PC-3 (cell line): Measurements from ENCODE around the gene LRCOL1. TPM values are rescaled to one million over a fixed set of nuclear protein-coding genes. Genes with fewer than 3 reads are reported as not detected.

Experiments
- ATAC-seq: fragments of 200-7000 bp; cut with Tn5 transposase; 2 replicates; pipeline ENCODE4 v1.9.1; 2020; ENCODE audit warnings: mild to moderate bottlenecking, moderate library complexity
- BruUV-seq: library from RNA; stranded (reverse); fragments of 400-500 nt; replicated peaks from 2 replicates; lab custom pipeline; 2021; lab: Mats Ljungman, UMichigan
- CTCF ChIA-PET: fragments of 300-600 bp; sonication (Branson Sonifier 250); formaldehyde crosslinking; loops from one replicate; lab custom pipeline; 2022; ENCODE audit warnings: antibody characterized with exemption; lab: Charles Lee
- POLR2A ChIA-PET: fragments of 300-600 bp; sonication (Branson Sonifier 250); formaldehyde crosslinking; loops from one replicate; lab custom pipeline; 2022; ENCODE audit warnings: antibody characterized with exemption; ENCODE audit not compliant: unreplicated experiment; lab: Charles Lee
- DNase-seq: peaks from one replicate; pipeline ENCODE4 v3.0.0-alpha.2; 2015
- H2AFZ ChIP-seq: fragments of 300-600 bp; sonication (generic); 2 replicates; pipeline ENCODE4 v1.6.0; 2016; ENCODE audit warnings: antibody characterized with exemption, low read length
- H3F3A ChIP-seq: fragments of 300-600 bp; sonication (generic); one replicate; pipeline ENCODE4 v1.6.0; 2017; ENCODE audit warnings: antibody characterized with exemption, low read length, control low read depth, mild to moderate bottlenecking; ENCODE audit not compliant: unreplicated experiment
- H3K27ac ChIP-seq: fragments of 300-600 bp; sonication (generic); 2 replicates; pipeline ENCODE4 v1.5.1; 2016; ENCODE audit warnings: mild to moderate bottlenecking, low read length
- H3K27me3 ChIP-seq: fragments of 300-600 bp; sonication (generic); 2 replicates; pipeline ENCODE4 v1.6.1; 2016; ENCODE audit warnings: low read length, mixed read lengths
- H3K36me3 ChIP-seq: fragments of 300-600 bp; sonication (generic); 2 replicates; pipeline ENCODE4 v1.6.1; 2016; ENCODE audit warnings: low read depth, mixed run types, low read length, mixed read lengths
- H3K4me1 ChIP-seq: fragments of 300-600 bp; sonication (generic); 2 replicates; pipeline ENCODE4 v1.5.1; 2016; ENCODE audit warnings: low read length; ENCODE audit not compliant: insufficient read depth
- H3K4me2 ChIP-seq: fragments of 300-600 bp; sonication (generic); 2 replicates; pipeline ENCODE4 v1.6.0; 2016; ENCODE audit warnings: low read length
- H3K4me3 ChIP-seq: fragments of 300-600 bp; sonication (generic); 2 replicates; pipeline ENCODE4 v1.5.1; 2016; ENCODE audit warnings: mild to moderate bottlenecking, low read length, mixed read lengths
- H3K79me2 ChIP-seq: fragments of 300-600 bp; sonication (generic); 2 replicates; pipeline ENCODE4 v1.6.1; 2017; ENCODE audit warnings: low read length, mixed read lengths
- H3K9ac ChIP-seq: fragments of 300-600 bp; sonication (generic); 2 replicates; pipeline ENCODE4 v1.6.0; 2016; ENCODE audit warnings: mild to moderate bottlenecking, low read length
- H3K9me2 ChIP-seq: fragments of 300-600 bp; sonication (generic); replicated peaks from 2 replicates; pipeline ENCODE4 v1.6.1; 2016; ENCODE audit warnings: mixed run types, low read length, mixed read lengths
- H3K9me3 ChIP-seq: fragments of 300-600 bp; sonication (generic); 2 replicates; pipeline ENCODE4 v1.6.1; 2016; ENCODE audit warnings: low read length, mixed read lengths
- H4K20me1 ChIP-seq: fragments of 300-600 bp; sonication (generic); 2 replicates; pipeline ENCODE4 v1.6.1; 2016; ENCODE audit warnings: low read length, mixed read lengths
- EZH2 ChIP-seq: fragments of 300-600 bp; sonication (generic); IDR thresholded peaks from one replicate; pipeline ENCODE4 v1.6.1; 2017; ENCODE audit warnings: antibody characterized with exemption, mild to moderate bottlenecking, low read length; ENCODE audit not compliant: unreplicated experiment
- EZH2phosphoT487 ChIP-seq: fragments of 300-600 bp; sonication (generic); IDR thresholded peaks from 2 replicates; pipeline ENCODE4 v1.6.1; 2018; ENCODE audit warnings: mild to moderate bottlenecking, antibody characterized with exemption, low read length, borderline replicate concordance
- intact Hi-C: fragments of 100-400 bp; cut with micrococcal nuclease; formaldehyde crosslinking; loops from 2 replicates; pipeline ENCODE4 v1.9.0; 2023
- total RNA-seq: library from RNA; depleted of rRNA; stranded (reverse); fragments of >200 nt; gene quantifications from 2 replicates; pipeline ENCODE4 v1.2.3, GENCODE V29; 2014
- TF ChIP-seq, protein P1 (sequence below): fragments of 300-600 bp; sonication (generic); conservative IDR thresholded peaks from 2 replicates; pipeline ENCODE4 v1.5.1; 2017; ENCODE audit warnings: antibody characterized with exemption, low read depth, mild to moderate bottlenecking, low read length

LRCOL1 gene
- total RNA-seq, 1 experiment from 2014 or later: not detected

DNA sequence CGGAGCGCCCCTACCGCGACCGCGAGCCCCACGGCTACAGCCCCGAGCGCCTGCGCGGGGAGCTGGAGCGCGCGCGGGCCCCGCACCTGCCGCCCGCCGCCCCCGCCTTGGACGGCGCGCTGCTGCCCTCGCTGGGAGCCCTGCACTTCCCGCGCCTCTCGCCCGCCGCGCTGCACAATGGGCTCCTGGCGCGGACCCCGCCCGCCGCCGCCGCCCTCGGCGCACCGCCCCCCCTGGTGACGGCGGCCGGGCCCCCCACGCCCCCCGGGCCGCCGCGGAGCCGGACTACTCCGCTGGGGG, 27.0 kb downstream of the LRCOL1 start:
- Histone ChIP-seq H3K9me2 (no peaks in the 10 kb centered on the region), H3K27me3 (no peaks in the 10 kb centered on the region), H3K79me2 (no peaks in the 10 kb centered on the region), H3K9ac (no peak overlapping the region), H2AFZ (no peak overlapping the region), H4K20me1 (no peaks in the 10 kb centered on the region), H3K36me3 (peaks cover 9% of the 10 kb centered on the region; the same call in 1 of the 2 replicates), H3K27ac (no peak overlapping the region), H3K4me3 (no peak overlapping the region), H3K4me1 (no peaks in the 10 kb centered on the region), H3F3A (no peaks in the 10 kb centered on the region), H3K4me2 (no peak overlapping the region), H3K9me3 (no peaks in the 10 kb centered on the region)
- CTCF ChIA-PET: no interaction called here
- no peak for ATAC-seq
- no peak for DNase-seq
- TF ChIP-seq EZH2 (no peak), EZH2phosphoT487 (no peak)
- TF ChIP-seq, protein P1, sequence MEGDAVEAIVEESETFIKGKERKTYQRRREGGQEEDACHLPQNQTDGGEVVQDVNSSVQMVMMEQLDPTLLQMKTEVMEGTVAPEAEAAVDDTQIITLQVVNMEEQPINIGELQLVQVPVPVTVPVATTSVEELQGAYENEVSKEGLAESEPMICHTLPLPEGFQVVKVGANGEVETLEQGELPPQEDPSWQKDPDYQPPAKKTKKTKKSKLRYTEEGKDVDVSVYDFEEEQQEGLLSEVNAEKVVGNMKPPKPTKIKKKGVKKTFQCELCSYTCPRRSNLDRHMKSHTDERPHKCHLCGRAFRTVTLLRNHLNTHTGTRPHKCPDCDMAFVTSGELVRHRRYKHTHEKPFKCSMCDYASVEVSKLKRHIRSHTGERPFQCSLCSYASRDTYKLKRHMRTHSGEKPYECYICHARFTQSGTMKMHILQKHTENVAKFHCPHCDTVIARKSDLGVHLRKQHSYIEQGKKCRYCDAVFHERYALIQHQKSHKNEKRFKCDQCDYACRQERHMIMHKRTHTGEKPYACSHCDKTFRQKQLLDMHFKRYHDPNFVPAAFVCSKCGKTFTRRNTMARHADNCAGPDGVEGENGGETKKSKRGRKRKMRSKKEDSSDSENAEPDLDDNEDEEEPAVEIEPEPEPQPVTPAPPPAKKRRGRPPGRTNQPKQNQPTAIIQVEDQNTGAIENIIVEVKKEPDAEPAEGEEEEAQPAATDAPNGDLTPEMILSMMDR: no peak
- POLR2A ChIA-PET: no interaction called here
- intact Hi-C loops: no loop called here
- no TSS peak for BruUV-seq

DNA sequence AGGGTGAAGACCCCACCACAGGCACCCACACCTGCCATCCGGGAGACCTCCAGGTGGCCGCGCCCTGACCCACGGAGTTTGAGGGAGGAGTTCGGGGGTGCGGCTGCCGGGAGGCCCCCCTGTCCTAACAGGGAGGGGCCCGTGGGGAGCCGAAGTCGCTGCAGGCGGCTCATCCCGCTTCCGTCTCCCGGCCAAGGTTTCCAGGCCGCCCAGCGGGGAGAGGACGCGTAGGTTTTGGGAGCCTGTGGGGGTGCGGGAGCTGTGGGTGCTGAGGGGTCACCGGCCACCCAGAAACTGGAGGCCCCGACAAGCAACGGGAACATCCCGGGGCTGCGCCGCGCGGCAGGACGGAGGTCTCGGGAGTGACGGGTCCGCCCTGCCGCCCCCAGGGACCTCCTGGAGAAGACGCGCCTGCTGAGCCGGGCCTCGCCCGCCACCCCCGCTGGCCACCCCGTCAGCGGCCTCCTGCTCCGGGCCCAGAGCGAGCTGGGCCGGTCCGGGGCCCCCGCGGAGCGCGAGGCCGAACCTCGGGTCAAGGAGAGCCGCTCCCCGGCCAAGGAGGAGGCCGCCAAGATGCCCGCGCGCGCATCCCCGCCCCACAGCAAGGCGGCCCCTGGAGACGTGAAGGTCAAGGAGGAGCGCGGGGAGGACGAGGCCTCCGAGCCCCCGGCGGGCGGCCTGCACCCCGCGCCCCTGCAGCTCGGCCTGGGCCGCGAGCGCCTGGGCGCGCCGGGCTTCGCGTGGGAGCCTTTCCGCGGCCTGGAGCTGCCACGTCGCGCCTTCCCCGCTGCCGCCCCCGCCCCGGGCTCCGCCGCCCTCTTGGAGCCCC, 27.6 kb downstream of the LRCOL1 start:
- ChIA-PET POLR2A (no interaction called here), CTCF (no interaction called here)
- no peak overlapping the region for H2AFZ ChIP-seq
- H3K27ac ChIP-seq: no peak overlapping the region
- no peaks in the 10 kb centered on the region for H3K4me1 ChIP-seq
- no peaks in the 10 kb centered on the region for H3K9me3 ChIP-seq
- intact Hi-C loops: no loop called here
- no peaks in the 10 kb centered on the region for H4K20me1 ChIP-seq
- no peaks in the 10 kb centered on the region for H3K9me2 ChIP-seq
- TF ChIP-seq EZH2phosphoT487 (no peak), EZH2 (no peak)
- TF ChIP-seq, protein P1: no peak
- DNase-seq (no peak), ATAC-seq (no peak)
- no TSS peak for BruUV-seq
- H3K4me2 ChIP-seq: no peak overlapping the region
- H3F3A ChIP-seq: no peaks in the 10 kb centered on the region
- no peak overlapping the region for H3K9ac ChIP-seq
- H3K79me2 ChIP-seq: no peaks in the 10 kb centered on the region
- no peaks in the 10 kb centered on the region for H3K27me3 ChIP-seq
- peaks cover 10% of the 10 kb centered on the region for H3K36me3 ChIP-seq
- H3K4me3 ChIP-seq: no peak overlapping the region

GRCh38 chr12:132582058-132582420, 28.3 kb downstream of the LRCOL1 start:
- Histone ChIP-seq H3F3A (no peaks in the 10 kb centered on the region), H4K20me1 (no peaks in the 10 kb centered on the region), H3K4me3 (no peak overlapping the region), H3K4me1 (no peaks in the 10 kb centered on the region), H3K9me2 (no peaks in the 10 kb centered on the region), H2AFZ (no peak overlapping the region), H3K4me2 (no peak overlapping the region), H3K9ac (no peak overlapping the region), H3K27me3 (no peaks in the 10 kb centered on the region), H3K36me3 (peaks cover 11% of the 10 kb centered on the region), H3K27ac (no peak overlapping the region), H3K9me3 (no peaks in the 10 kb centered on the region), H3K79me2 (no peaks in the 10 kb centered on the region)
- POLR2A ChIA-PET: no interaction called here
- TF ChIP-seq, protein P1: no peak
- TF ChIP-seq EZH2 (no peak), EZH2phosphoT487 (no peak)
- ATAC-seq (no peak), DNase-seq (no peak)
- intact Hi-C loops: no loop called here
- no TSS peak for BruUV-seq
- CTCF ChIA-PET: no interaction called here
